Measurements from ENCODE around the gene NIPAL3. TPM values are rescaled to one million over a fixed set of nuclear protein-coding genes. Genes with fewer than 3 reads are reported as not detected.

The NIPAL3 gene
- total RNA-seq, 3 donors from 2014 or later (not counting 1 experiment from before 2014, with no cell fraction given), result 16.6 to 31.9 (median 29.4) TPM

GRCh38 chr1:24451746-24452145 lies 36.1 kb downstream of the NIPAL3 start:
- Histone ChIP-seq H3K27me3 (ENCODE audit: control insufficient read depth, insufficient read depth, low read length) (no peaks in the 10 kb centered on the region), H3K4me3 (ENCODE audit: low read length) (no peak overlapping the region), H3K4me1 (ENCODE audit: control insufficient read depth, insufficient read depth, low read length) (no peaks in the 10 kb centered on the region), H3K27ac (ENCODE audit: low read length) (no peak overlapping the region), H3K9me3 (ENCODE audit: control insufficient read depth, insufficient read depth, low read length) (no peaks in the 10 kb centered on the region), H3K36me3 (ENCODE audit: control insufficient read depth, insufficient read depth, low read length) (peaks cover 53% of the 10 kb centered on the region)
- WGBS (ENCODE audit: insufficient coverage), result 90% methylated on average over 3 of the region's 3 CpGs
- Mint-ChIP-seq H3K4me1 (no peaks in the 10 kb centered on the region), H3K4me3 (no peak overlapping the region), H3K27me3 (ENCODE audit: low read depth in 2 of 2) (no peaks in the 10 kb centered on the region), H3K27ac (no peak overlapping the region), H3K36me3 (peaks cover 30% of the 10 kb centered on the region), H3K9me3 (no peaks in the 10 kb centered on the region)
- intact Hi-C loops (cut with micrococcal nuclease), result no loop called here
- no peak for DNase-seq
- ATAC-seq, result no peak
- TF ChIP-seq CTCF (IDR thresholded peaks at IDR 0.05), result no peak

- Mint-ChIP-seq H3K4me1 (no peaks in the 10 kb centered on the region), H3K36me3 (peaks cover 25% of the 10 kb centered on the region), H3K4me3 (no peak overlapping the region), H3K9me3 (no peaks in the 10 kb centered on the region), H3K27me3 (ENCODE audit: low read depth in 2 of 2) (no peaks in the 10 kb centered on the region), H3K27ac (no peak overlapping the region)
- TF ChIP-seq CTCF (IDR thresholded peaks at IDR 0.05), result no peak
- no peak for ATAC-seq
- no peak for DNase-seq
- Histone ChIP-seq H3K4me3 (ENCODE audit: low read length) (no peak overlapping the region), H3K9me3 (ENCODE audit: control insufficient read depth, insufficient read depth, low read length) (no peaks in the 10 kb centered on the region), H3K36me3 (ENCODE audit: control insufficient read depth, insufficient read depth, low read length) (peaks cover 60% of the 10 kb centered on the region), H3K27ac (ENCODE audit: low read length) (no peak overlapping the region), H3K4me1 (ENCODE audit: control insufficient read depth, insufficient read depth, low read length) (no peaks in the 10 kb centered on the region), H3K27me3 (ENCODE audit: control insufficient read depth, insufficient read depth, low read length) (no peaks in the 10 kb centered on the region)
- 93% methylated on average over 8 of the region's 8 CpGs for WGBS (ENCODE audit: insufficient coverage)
- intact Hi-C loops (cut with micrococcal nuclease), result no loop called here
These were observed 37.4 kb downstream of the NIPAL3 start for GRCh38 chr1:24452922-24453485.

- Mint-ChIP-seq H3K4me3 (no peak overlapping the region), H3K9me3 (no peaks in the 10 kb centered on the region), H3K27ac (no peak overlapping the region), H3K27me3 (ENCODE audit: low read depth in 2 of 2) (no peaks in the 10 kb centered on the region), H3K4me1 (no peaks in the 10 kb centered on the region), H3K36me3 (peaks cover 32% of the 10 kb centered on the region)
- Histone ChIP-seq H3K4me3 (ENCODE audit: low read length) (no peak overlapping the region), H3K9me3 (ENCODE audit: control insufficient read depth, insufficient read depth, low read length) (no peaks in the 10 kb centered on the region), H3K4me1 (ENCODE audit: control insufficient read depth, insufficient read depth, low read length) (no peaks in the 10 kb centered on the region), H3K27me3 (ENCODE audit: control insufficient read depth, insufficient read depth, low read length) (no peaks in the 10 kb centered on the region), H3K27ac (ENCODE audit: low read length) (no peak overlapping the region), H3K36me3 (ENCODE audit: control insufficient read depth, insufficient read depth, low read length) (peaks cover 65% of the 10 kb centered on the region)
- DNase-seq (no peak), ATAC-seq (no peak)
- 90% methylated on average over 5 of the region's 5 CpGs for WGBS (ENCODE audit: insufficient coverage)
- intact Hi-C loops (cut with micrococcal nuclease), result no loop called here
- no peak for TF ChIP-seq CTCF (IDR thresholded peaks at IDR 0.05)
These were observed 39.1 kb downstream of the NIPAL3 start for GRCh38 chr1:24454673-24455072.

- H3K36me3 Mint-ChIP-seq, result peaks cover 35% of the 10 kb centered on the region
- no peaks in the 10 kb centered on the region for H3K9me3 Mint-ChIP-seq
- H3K9me3 ChIP-seq (ENCODE audit: control insufficient read depth, insufficient read depth, low read length), result no peaks in the 10 kb centered on the region
- H3K36me3 ChIP-seq (ENCODE audit: control insufficient read depth, insufficient read depth, low read length), result peaks cover 69% of the 10 kb centered on the region
- H3K4me1 ChIP-seq (ENCODE audit: control insufficient read depth, insufficient read depth, low read length), result no peaks in the 10 kb centered on the region
- no peaks in the 10 kb centered on the region for H3K27me3 ChIP-seq (ENCODE audit: control insufficient read depth, insufficient read depth, low read length)
- H3K27ac Mint-ChIP-seq, result no peak overlapping the region
- H3K4me1 Mint-ChIP-seq, result no peaks in the 10 kb centered on the region
- DNase-seq (no peak), ATAC-seq (no peak)
- H3K27ac ChIP-seq (ENCODE audit: low read length), result no peak overlapping the region
- no peak for TF ChIP-seq CTCF (IDR thresholded peaks at IDR 0.05)
- intact Hi-C loops (cut with micrococcal nuclease), result no loop called here
- WGBS (ENCODE audit: insufficient coverage), result 100% methylated on average over 5 of the region's 5 CpGs
- H3K27me3 Mint-ChIP-seq (ENCODE audit: low read depth in 2 of 2), result no peaks in the 10 kb centered on the region
- H3K4me3 Mint-ChIP-seq, result no peak overlapping the region
- no peak overlapping the region for H3K4me3 ChIP-seq (ENCODE audit: low read length)
These were observed 39.7 kb downstream of the NIPAL3 start for GRCh38 chr1:24455272-24455671.

Data from natural killer cell (primary cell).